ENCODE measurements around the gene CCDC106.

Gene CCDC106

GRCh38 chr19:55611300-55611982 lies 36.6 kb upstream of the CCDC106 start:
- H3K4me3 ChIP-seq = no peak overlapping the region
- H3K36me3 ChIP-seq = peaks cover 11 to 61% (median 33%) of the 10 kb centered on the region in 3 donors
- H3K9me3 ChIP-seq = no peaks in the 10 kb centered on the region
- no peak for TF ChIP-seq CTCF (IDR thresholded peaks at IDR 0.05)
- intact Hi-C loops (cut with DNase I; ENCODE audit: low total_unique reads) = no loop called here
- H3K27me3 ChIP-seq = no peaks in the 10 kb centered on the region
- H3K4me1 ChIP-seq = peaks cover 0 to 28% (median 15%) of the 10 kb centered on the region in 4 donors
- no peak for DNase-seq
- no peak overlapping the region for H3K27ac ChIP-seq

DNA sequence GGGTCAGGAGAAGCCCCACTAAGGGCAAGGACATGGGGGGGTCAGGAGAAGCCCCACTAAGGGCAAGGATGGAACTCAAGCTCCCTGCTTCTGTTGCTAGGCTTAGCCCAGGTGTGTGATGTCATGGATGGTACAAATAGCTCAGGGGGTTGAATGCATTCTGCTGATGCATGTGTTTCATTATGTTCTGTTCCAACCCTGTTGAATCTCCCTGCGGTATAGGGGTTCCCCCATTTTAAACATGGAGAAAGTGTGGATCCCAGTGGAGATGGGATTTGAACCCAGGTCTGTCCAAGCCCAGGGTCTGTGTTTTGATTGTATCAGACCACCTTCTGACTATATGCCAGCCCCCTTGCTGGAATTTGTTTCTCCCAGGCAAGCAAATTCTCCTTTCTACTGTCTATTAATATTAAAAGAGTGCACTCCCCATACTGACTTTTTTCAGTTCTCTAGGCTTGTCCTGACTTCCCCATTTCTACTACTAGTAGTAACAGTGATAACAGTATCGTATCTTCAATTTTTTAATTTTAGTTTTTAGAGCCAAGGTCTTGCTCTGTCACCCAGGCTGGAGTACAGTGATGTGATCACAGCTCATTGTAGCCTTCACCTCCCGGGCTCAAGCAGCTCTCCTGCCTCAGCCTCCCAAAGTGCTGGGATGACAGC lies 35.9 kb upstream of the CCDC106 start:
- Histone ChIP-seq H3K27me3 (no peaks in the 10 kb centered on the region), H3K9me3 (no peaks in the 10 kb centered on the region), H3K27ac (no peak overlapping the region), H3K4me1 (peaks cover 0 to 21% (median 9%) of the 10 kb centered on the region in 4 donors), H3K4me3 (no peak overlapping the region), H3K36me3 (peaks cover 18 to 68% (median 39%) of the 10 kb centered on the region in 3 donors)
- intact Hi-C loops (cut with DNase I; ENCODE audit: low total_unique reads) = no loop called here
- no peak for TF ChIP-seq CTCF (IDR thresholded peaks at IDR 0.05)
- DNase-seq = no peak

GRCh38 chr19:55613396-55613795 lies 34.6 kb upstream of the CCDC106 start:
- H3K9me3 ChIP-seq = no peaks in the 10 kb centered on the region
- intact Hi-C loops (cut with DNase I; ENCODE audit: low total_unique reads) = no loop called here
- H3K27ac ChIP-seq = no peak overlapping the region
- H3K27me3 ChIP-seq = no peaks in the 10 kb centered on the region
- no peak for TF ChIP-seq CTCF (IDR thresholded peaks at IDR 0.05)
- H3K4me3 ChIP-seq = no peak overlapping the region
- peaks cover 0 to 13% (median 4%) of the 10 kb centered on the region in 4 donors for H3K4me1 ChIP-seq
- peaks cover 26 to 75% (median 48%) of the 10 kb centered on the region in 3 donors for H3K36me3 ChIP-seq
- no peak for DNase-seq

DNA sequence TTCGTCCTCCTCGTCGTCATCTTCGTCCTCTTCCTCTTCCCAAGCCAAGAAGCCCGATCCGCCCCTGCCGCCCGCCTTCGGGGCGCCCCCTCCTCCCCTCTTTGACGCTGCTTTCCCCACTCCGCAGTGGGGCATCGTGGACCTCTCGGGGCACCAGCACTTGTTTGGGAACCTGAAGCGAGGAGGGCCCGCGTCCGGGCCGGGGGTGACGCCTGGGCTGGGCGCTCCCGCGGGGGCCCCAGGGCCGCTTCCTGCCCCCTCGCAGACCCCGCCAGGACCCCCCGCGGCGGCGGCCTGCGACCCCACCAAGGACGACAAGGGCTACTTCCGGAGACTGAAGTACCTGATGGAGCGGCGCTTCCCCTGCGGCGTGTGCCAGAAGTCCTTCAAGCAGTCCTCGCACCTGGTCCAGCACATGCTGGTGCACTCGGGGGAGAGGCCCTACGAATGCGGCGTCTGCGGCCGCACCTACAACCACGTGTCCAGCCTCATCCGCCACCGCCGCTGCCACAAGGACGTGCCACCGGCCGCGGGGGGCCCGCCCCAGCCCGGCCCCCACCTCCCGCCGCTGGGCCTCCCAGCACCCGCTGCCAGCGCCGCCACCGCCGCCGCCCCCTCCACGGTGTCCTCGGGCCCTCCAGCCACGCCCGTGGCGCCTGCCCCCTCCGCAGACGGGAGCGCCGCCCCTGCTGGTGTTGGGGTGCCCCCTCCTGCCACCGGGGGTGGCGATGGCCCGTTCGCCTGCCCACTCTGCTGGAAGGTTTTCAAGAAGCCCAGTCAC lies 33.9 kb upstream of the CCDC106 start:
- Histone ChIP-seq H3K4me1 (peaks cover 0 to 13% (median 4%) of the 10 kb centered on the region in 4 donors), H3K36me3 (peaks cover 26 to 73% (median 48%) of the 10 kb centered on the region in 3 donors), H3K4me3 (no peak overlapping the region), H3K9me3 (no peaks in the 10 kb centered on the region), H3K27me3 (no peaks in the 10 kb centered on the region), H3K27ac (no peak overlapping the region)
- TF ChIP-seq CTCF (IDR thresholded peaks at IDR 0.05) = no peak
- intact Hi-C loops (cut with DNase I; ENCODE audit: low total_unique reads) = no loop called here
- DNase-seq = no peak

- H3K27ac ChIP-seq = no peak overlapping the region
- H3K36me3 ChIP-seq = peaks cover 26 to 65% (median 48%) of the 10 kb centered on the region in 3 donors
- H3K4me3 ChIP-seq = no peak overlapping the region
- H3K27me3 ChIP-seq = no peaks in the 10 kb centered on the region
- no peak for DNase-seq
- no peak for TF ChIP-seq CTCF (IDR thresholded peaks at IDR 0.05)
- H3K4me1 ChIP-seq = peaks cover 0 to 13% (median 3%) of the 10 kb centered on the region in 4 donors
- intact Hi-C loops (cut with DNase I; ENCODE audit: low total_unique reads) = no loop called here
- H3K9me3 ChIP-seq = no peaks in the 10 kb centered on the region
Observed at GRCh38 chr19:55614711-55615542, 33.1 kb upstream of the CCDC106 start.
